Fibroblast of mammary gland (primary cell): ENCODE data around the gene BAG3.
"Not testable (repeated sequence)": the region's sequence is repeated elsewhere in the genome, so short reads cannot be mapped to it uniquely, and the experiment has no call there.

ENCODE experiments used
- DNase-seq: peaks from one replicate; pipeline ENCODE4 v3.0.0-alpha.2; 2010; ENCODE audit warnings: low read depth
- H3K4me3 ChIP-seq: 2 replicates; pipeline ENCODE4 v1.5.1; 2011; ENCODE audit warnings: low read depth, mild to moderate bottlenecking, low read length, moderate library complexity; ENCODE audit not compliant: control insufficient read depth
- CTCF ChIP-seq: conservative IDR thresholded peaks from 2 replicates; pipeline ENCODE4 v1.5.1; 2011; ENCODE audit warnings: low read depth, low read length, inconsistent platforms; ENCODE audit not compliant: control insufficient read depth, insufficient read depth

BAG3 gene

GRCh38 chr10:119613741-119614140 is 37.4 kb upstream of the BAG3 start:
- no peak for DNase-seq
- no peak for TF ChIP-seq CTCF

GRCh38 chr10:119614686-119615085 is 36.5 kb upstream of the BAG3 start:
- H3K4me3 ChIP-seq = no peak overlapping the region
- no peak for DNase-seq
- TF ChIP-seq CTCF = no peak

More at GRCh38 chr10:119613741-119614140, 37.4 kb upstream of the BAG3 start:
- H3K4me3 ChIP-seq = no peak overlapping the region

- peak; percentile 81 for DNase-seq
- TF ChIP-seq CTCF = peak; percentile 62
- H3K4me3 ChIP-seq = no peak overlapping the region
These were observed 34.2 kb upstream of the BAG3 start for GRCh38 chr10:119616882-119617570.

- no peak for TF ChIP-seq CTCF
These were observed 32.0 kb upstream of the BAG3 start for GRCh38 chr10:119619215-119619614.

GRCh38 chr10:119619811-119620210 is 31.4 kb upstream of the BAG3 start:
- not testable (repeated sequence) for DNase-seq, H3K4me3 ChIP-seq

More at GRCh38 chr10:119619215-119619614, 32.0 kb upstream of the BAG3 start:
- no peak overlapping the region for H3K4me3 ChIP-seq
- DNase-seq = no peak

- no peak overlapping the region for H3K4me3 ChIP-seq
- TF ChIP-seq CTCF = no peak
- peak; percentile 62 for DNase-seq
These were observed 30.7 kb upstream of the BAG3 start for GRCh38 chr10:119620241-119621077.

GRCh38 chr10:119621078-119621384 is 30.1 kb upstream of the BAG3 start:
- TF ChIP-seq CTCF = no peak
- no peak overlapping the region for H3K4me3 ChIP-seq
- DNase-seq = no peak
